Cardiac fibroblast (primary cell): Measurements from ENCODE around the gene MVB12B.

Experiments used
- DNase-seq, 2 donors: peaks; one replicate each; pipeline versions ENCODE4 v3.0.0 to v3.0.0-alpha.2; 2010; ENCODE audit warnings: low read depth in 2 of 2
- H3K4me3 ChIP-seq, 2 donors: replicated peaks in 1 of 2; 1 replicate in 1 of 2; 2 replicates in 1 of 2; pipeline ENCODE4 v1.5.1; 2011; ENCODE audit warnings: low read depth in 2 of 2, low read length in 2 of 2, mild to moderate bottlenecking in 2 of 2, moderate library complexity in 1 of 2
- CTCF ChIP-seq: IDR thresholded peaks from one replicate; pipeline ENCODE4 v1.5.1; 2011; ENCODE audit warnings: low read depth, mild to moderate bottlenecking, low read length, inconsistent platforms

The MVB12B gene

DNA sequence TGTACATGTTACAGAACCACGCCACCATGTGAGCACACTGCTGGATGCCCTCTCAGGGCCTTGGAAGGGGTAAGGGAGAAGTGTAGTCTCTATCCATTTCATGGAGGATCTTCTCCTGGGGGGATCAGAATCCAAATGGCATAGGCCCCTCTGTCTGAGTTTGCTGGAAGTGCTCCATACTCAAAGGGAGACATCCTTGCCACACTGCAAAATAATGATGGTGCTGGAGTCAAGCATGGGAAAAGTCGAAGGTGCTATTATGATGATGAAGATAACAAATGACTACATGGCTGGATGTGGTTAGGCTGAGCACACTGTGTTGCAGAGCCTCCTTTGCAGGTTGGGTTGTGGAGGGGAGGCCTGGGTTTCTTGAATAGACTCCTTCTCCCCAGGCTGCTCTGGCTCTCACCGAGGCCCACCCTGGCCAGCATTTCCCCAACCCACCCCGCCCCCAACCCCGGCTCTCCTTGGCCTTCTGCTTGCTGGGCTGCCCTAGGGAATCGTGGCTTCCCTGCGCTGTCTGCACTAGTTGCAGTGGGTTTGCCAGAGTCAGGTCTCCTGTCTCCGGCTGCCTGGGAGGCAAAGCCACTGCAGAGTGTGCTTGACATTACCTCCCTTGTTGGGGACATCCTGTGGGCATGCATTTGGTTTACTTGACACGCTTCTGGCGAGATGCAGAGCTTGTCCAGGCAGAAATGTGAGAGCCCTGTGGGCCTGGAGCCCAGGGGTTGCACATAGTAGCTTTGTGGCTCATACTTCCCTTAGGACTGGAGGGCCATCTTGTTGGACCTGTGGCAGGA is 3.0 kb downstream of the MVB12B start:
- H3K4me3 ChIP-seq: no peak overlapping the region
- DNase-seq: no peak
- TF ChIP-seq CTCF: no peak

DNA sequence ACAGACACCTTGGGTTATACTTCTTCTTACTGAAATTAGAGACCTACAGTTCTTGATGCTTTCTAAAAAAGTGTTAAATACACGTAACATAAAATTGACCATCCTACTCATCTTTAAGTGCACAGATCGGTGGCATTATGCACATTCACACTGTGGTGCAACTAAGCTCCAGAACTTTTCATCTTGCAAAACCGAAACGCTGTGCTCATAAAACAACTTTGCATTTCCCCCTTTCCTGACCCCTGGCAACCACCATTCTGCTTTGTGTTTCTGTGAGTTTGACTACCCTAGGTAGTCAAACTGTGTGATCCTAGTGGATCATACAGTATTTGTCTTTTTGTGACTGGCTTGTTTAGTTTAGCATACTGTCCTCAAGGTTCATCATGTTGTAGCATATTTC is 3.9 kb downstream of the MVB12B start:
- no peak overlapping the region for H3K4me3 ChIP-seq
- no peak for TF ChIP-seq CTCF
- no peak for DNase-seq

- TF ChIP-seq CTCF: no peak
- no peak for DNase-seq
- no peak overlapping the region for H3K4me3 ChIP-seq
These were observed 5.5 kb downstream of the MVB12B start for GRCh38 chr9:126331964-126332748.

DNA sequence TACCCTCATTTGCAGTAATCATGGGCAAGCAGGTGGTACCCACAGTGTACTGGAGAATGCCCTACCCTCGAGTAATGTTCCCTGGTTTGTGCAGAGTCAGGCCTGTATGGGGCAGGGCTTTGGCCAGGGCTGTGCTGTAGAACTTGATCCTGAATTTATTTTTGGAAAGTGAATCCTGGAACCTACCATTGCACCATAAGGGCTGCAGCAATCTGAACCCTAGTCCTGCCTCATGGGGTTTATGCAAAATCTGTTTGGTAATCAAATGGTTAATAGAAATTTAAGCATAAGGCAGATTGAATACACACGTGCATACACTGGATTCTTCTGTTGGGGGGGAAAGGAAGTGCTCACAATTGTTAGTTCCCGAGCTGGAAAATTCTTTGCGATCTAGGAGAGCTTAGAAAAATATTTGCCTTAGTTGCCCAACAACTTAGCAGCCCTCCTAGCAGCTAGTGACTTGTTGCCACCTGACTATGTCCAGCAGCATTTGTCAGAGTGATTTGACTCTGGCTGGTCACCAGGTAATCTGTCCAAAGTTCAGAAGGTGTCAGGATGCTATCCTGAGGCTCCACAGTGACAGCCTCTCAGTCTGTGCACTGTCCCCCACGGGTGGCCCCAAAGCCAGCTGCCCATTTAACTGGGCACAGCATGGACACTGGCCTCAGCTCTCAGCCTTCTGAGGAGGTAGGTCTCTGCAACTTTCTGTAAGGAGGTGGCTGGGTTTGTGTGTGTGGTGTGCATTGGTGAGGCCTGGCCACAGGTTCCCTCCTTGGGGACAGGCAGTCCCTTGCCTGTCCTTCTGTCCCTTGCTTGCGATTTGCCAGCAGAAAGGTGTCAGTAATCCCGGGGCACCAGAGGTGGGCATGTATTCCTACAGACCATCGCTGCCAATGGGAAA is 8.3 kb downstream of the MVB12B start:
- no peak for TF ChIP-seq CTCF
- no peak overlapping the region for H3K4me3 ChIP-seq
- DNase-seq: peak; percentile 21 to 51

DNA sequence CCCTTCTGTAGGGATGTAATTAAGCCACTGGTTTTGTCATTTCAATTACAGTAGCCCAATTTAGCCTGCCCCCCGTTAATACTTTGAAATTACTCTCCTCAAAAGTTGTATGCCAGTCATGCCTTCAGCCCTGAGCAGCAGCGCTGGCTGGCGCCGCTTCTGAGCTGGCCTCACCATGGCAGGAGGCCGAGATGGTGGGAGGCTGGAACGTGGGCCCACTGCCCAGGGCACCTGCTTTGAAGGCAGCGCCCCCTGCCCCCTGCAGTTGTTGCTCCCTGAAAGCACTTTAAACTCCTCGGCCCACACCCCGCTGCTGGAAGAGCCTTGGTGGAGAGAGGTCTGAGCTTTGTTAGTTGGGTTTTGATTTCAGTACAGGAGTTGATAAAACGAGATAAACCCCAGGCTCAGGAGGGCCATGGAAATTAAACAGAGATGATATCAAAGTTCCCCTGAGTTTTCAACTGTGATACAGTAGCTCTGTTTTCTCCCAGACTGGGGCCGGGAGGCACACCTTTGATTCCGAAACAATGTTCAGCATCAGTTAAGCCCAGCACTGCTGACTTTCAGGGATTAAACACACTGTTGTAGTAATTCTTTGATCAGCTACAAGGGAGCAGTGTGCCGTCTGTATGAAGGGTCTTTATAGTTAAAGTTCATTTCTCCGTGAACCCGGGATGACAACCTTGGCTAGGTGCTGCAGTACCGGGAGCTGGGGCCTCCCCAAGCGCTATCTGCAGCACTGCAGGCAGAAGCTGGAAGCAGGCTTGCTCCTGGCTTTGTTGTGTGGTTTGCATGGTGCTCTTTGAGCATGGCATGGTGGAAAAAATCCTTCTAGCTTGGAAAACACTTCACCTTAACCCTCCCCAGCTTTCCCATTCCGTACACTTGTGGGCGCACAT is 9.5 kb downstream of the MVB12B start:
- TF ChIP-seq CTCF: no peak
- no peak overlapping the region for H3K4me3 ChIP-seq
- no peak for DNase-seq
